GM12874 (cell line): Measurements from ENCODE around the gene NELFB.

Experiments used
- CTCF ChIP-seq: IDR thresholded peaks from 2 replicates; pipeline ENCODE4 v1.5.1; 2011; ENCODE audit warnings: low read depth, mild to moderate bottlenecking, control low read depth, low read length, moderate library complexity; ENCODE audit not compliant: insufficient read depth

NELFB gene

GRCh38 chr9:137306066-137306849, 51.1 kb downstream of the NELFB start:
- TF ChIP-seq CTCF, result no peak

GRCh38 chr9:137306850-137307254, 51.7 kb downstream of the NELFB start:
- no peak for TF ChIP-seq CTCF

- no peak for TF ChIP-seq CTCF
Measured at GRCh38 chr9:137307255-137308056, 52.3 kb downstream of the NELFB start.

GRCh38 chr9:137308057-137308619, 53.0 kb downstream of the NELFB start:
- TF ChIP-seq CTCF, result no peak

GRCh38 chr9:137309368-137310188, 54.5 kb downstream of the NELFB start:
- no peak for TF ChIP-seq CTCF

- TF ChIP-seq CTCF, result no peak
Measured at GRCh38 chr9:137310189-137311052, 55.3 kb downstream of the NELFB start.
